C4-2B (cell line): Measurements from ENCODE around the gene MYPN.

Experiments
- ZFX ChIP-seq: fragments of 450-650 bp; IDR thresholded peaks from 2 replicates; pipeline ENCODE4 v1.6.1; 2017
- TF ChIP-seq, protein P1 (sequence below): fragments of 450-650 bp; conservative IDR thresholded peaks from 2 replicates; pipeline ENCODE4 v1.5.1; 2017; ENCODE audit warnings: mild to moderate bottlenecking

DNA sequence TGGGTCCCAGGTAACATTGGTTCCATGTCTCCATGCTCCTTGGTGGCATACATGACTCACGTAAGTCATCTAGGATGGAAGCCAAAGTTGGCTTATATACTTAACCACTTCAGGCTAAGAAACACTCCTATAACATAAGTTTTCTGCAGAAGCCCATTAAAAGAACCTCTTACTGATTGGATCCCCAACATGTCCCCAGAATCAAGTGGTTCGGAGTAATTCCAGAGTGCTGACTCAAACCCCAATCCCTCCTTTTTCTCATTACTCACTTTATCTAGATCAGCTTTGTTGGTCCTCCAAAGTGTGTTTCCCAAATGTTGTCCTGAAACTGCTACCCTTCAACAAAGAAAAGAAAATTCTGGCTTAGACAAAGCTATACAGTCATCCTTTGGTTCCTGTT, 132.8 kb downstream of the MYPN start:
- TF ChIP-seq, protein P1, sequence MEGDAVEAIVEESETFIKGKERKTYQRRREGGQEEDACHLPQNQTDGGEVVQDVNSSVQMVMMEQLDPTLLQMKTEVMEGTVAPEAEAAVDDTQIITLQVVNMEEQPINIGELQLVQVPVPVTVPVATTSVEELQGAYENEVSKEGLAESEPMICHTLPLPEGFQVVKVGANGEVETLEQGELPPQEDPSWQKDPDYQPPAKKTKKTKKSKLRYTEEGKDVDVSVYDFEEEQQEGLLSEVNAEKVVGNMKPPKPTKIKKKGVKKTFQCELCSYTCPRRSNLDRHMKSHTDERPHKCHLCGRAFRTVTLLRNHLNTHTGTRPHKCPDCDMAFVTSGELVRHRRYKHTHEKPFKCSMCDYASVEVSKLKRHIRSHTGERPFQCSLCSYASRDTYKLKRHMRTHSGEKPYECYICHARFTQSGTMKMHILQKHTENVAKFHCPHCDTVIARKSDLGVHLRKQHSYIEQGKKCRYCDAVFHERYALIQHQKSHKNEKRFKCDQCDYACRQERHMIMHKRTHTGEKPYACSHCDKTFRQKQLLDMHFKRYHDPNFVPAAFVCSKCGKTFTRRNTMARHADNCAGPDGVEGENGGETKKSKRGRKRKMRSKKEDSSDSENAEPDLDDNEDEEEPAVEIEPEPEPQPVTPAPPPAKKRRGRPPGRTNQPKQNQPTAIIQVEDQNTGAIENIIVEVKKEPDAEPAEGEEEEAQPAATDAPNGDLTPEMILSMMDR: no peak
- TF ChIP-seq ZFX: no peak
